Trophoblast cell (in vitro differentiated cells and primary cell): Measurements from ENCODE around the gene CSF1.

Experiments
- DNase-seq, 2 donors: peaks; one replicate each; pipeline ENCODE4 v3.0.0-alpha.2; 2016
- H2AFZ ChIP-seq: 2 replicates; pipeline ENCODE4 v1.6.1; 2013; ENCODE audit warnings: low read length, moderate library complexity, mild to moderate bottlenecking; ENCODE audit not compliant: insufficient read depth, poor library complexity
- H2AK5ac ChIP-seq: 2 replicates; pipeline ENCODE4 v1.6.1; 2013; ENCODE audit warnings: mild to moderate bottlenecking, low read length
- H2BK120ac ChIP-seq: 2 replicates; pipeline ENCODE4 v1.6.1; 2013; ENCODE audit warnings: low read length, mild to moderate bottlenecking, moderate library complexity; ENCODE audit not compliant: insufficient read depth, poor library complexity
- H2BK12ac ChIP-seq: 2 replicates; pipeline ENCODE4 v1.6.1; 2013; ENCODE audit warnings: mild to moderate bottlenecking, low read length, moderate library complexity
- H2BK5ac ChIP-seq: 2 replicates; pipeline ENCODE4 v1.6.1; 2013; ENCODE audit warnings: low read length, low read depth, moderate library complexity, mild to moderate bottlenecking; ENCODE audit not compliant: poor library complexity
- H3K14ac ChIP-seq: 2 replicates; pipeline ENCODE4 v1.6.1; 2013; ENCODE audit warnings: mild to moderate bottlenecking, low read length
- H3K18ac ChIP-seq: 2 replicates; pipeline ENCODE4 v1.6.1; 2013; ENCODE audit warnings: mild to moderate bottlenecking, low read length
- H3K23ac ChIP-seq: 2 replicates; pipeline ENCODE4 v1.6.1; 2013; ENCODE audit warnings: low read length
- H3K27ac ChIP-seq: 2 replicates; pipeline ENCODE4 v1.5.1; 2013; ENCODE audit warnings: low read depth, mild to moderate bottlenecking, inconsistent platforms, low read length, moderate library complexity
- H3K27me3 ChIP-seq: 2 replicates; pipeline ENCODE4 v1.6.1; 2013; ENCODE audit warnings: inconsistent platforms, mild to moderate bottlenecking, low read length, moderate library complexity; ENCODE audit not compliant: insufficient read depth
- H3K36me3 ChIP-seq, 2 experiments: 1 replicate in 1 of 2; 2 replicates in 1 of 2; pipeline ENCODE4 v1.6.1; 2013; ENCODE audit warnings: low read length in 2 of 2, mild to moderate bottlenecking in 2 of 2, moderate library complexity in 1 of 2; ENCODE audit not compliant: insufficient read depth in 2 of 2, control insufficient read depth in 1 of 2
- H3K4ac ChIP-seq: 2 replicates; pipeline ENCODE4 v1.6.1; 2013; ENCODE audit warnings: low read depth, mild to moderate bottlenecking, low read length, moderate library complexity
- H3K4me1 ChIP-seq, 2 experiments: 1 replicate in 1 of 2; 2 replicates in 1 of 2; pipeline ENCODE4 v1.6.1; 2013; ENCODE audit warnings: low read length in 2 of 2, mild to moderate bottlenecking in 2 of 2, moderate library complexity in 1 of 2; ENCODE audit not compliant: insufficient read depth in 2 of 2, control insufficient read depth in 1 of 2
- H3K4me2 ChIP-seq: 2 replicates; pipeline ENCODE4 v1.6.1; 2013; ENCODE audit warnings: inconsistent platforms, mild to moderate bottlenecking, low read length, moderate library complexity
- H3K4me3 ChIP-seq: 2 replicates; pipeline ENCODE4 v1.5.1; 2013; ENCODE audit warnings: mild to moderate bottlenecking, low read depth, low read length, inconsistent platforms
- H3K79me1 ChIP-seq: one replicate; pipeline ENCODE4 v1.6.1; 2013; ENCODE audit warnings: low read length
- H3K79me2 ChIP-seq: 2 replicates; pipeline ENCODE4 v1.6.1; 2013; ENCODE audit warnings: low read length, mild to moderate bottlenecking; ENCODE audit not compliant: control insufficient read depth, insufficient read depth, poor library complexity
- H3K9ac ChIP-seq: 2 replicates; pipeline ENCODE4 v1.6.1; 2013; ENCODE audit warnings: mild to moderate bottlenecking, low read length
- H3K9me3 ChIP-seq: 2 replicates; pipeline ENCODE4 v1.6.1; 2013; ENCODE audit warnings: low read depth, mild to moderate bottlenecking, control low read depth, inconsistent platforms, low read length; ENCODE audit not compliant: insufficient read depth
- H4K12ac ChIP-seq: 2 replicates; pipeline ENCODE4 v1.6.1; 2013; ENCODE audit warnings: low read depth, mild to moderate bottlenecking, low read length, moderate library complexity
- H4K8ac ChIP-seq: 2 replicates; pipeline ENCODE4 v1.6.1; 2013; ENCODE audit warnings: low read depth, mild to moderate bottlenecking, low read length, moderate library complexity
- H4K91ac ChIP-seq: one replicate; pipeline ENCODE4 v1.6.1; 2013; ENCODE audit warnings: low read depth, mild to moderate bottlenecking, low read length, moderate library complexity
- WGBS: extraction: QIAGEN DNeasy Blood & Tissue Kit; methylation state at CpG from one replicate; pipeline ENCODE4 v1.1.7; 2013; ENCODE audit warnings: missing lambda C conversion rate; ENCODE audit not compliant: insufficient read length, insufficient coverage; ENCODE audit errors: extremely low coverage; 5-methylcytosine and 5-hydroxymethylcytosine counted together

Gene CSF1

GRCh38 chr1:109976762-109977161 lies 66.1 kb downstream of the CSF1 start:
- no CpG with 5 or more reads among the region's 4 CpGs for WGBS

GRCh38 chr1:109977225-109977624 lies 66.6 kb downstream of the CSF1 start:
- H4K91ac ChIP-seq, result peak overlapping the region; percentile 24
- H2BK120ac ChIP-seq, result peak overlapping the region; percentile 41
- peak overlapping the region; percentile 2 for H2AK5ac ChIP-seq
- H3K23ac ChIP-seq, result no peak overlapping the region
- no peak overlapping the region for H2AFZ ChIP-seq
- no peak overlapping the region for H3K27ac ChIP-seq
- no peaks in the 10 kb centered on the region for H3K79me2 ChIP-seq
- no CpG with 5 or more reads among the region's 8 CpGs for WGBS
- no peak overlapping the region for H2BK5ac ChIP-seq
- H2BK12ac ChIP-seq, result peak overlapping the region; percentile 5
- DNase-seq, result no peak
- H3K4me3 ChIP-seq, result no peak overlapping the region
- no peak overlapping the region for H4K8ac ChIP-seq
- H3K4ac ChIP-seq, result no peak overlapping the region
- no peaks in the 10 kb centered on the region for H3K9me3 ChIP-seq
- no peak overlapping the region for H3K9ac ChIP-seq
- no peaks in the 10 kb centered on the region for H3K27me3 ChIP-seq
- H3K18ac ChIP-seq, result no peak overlapping the region
- no peak overlapping the region for H4K12ac ChIP-seq
- peaks cover 20 to 33% of the 10 kb centered on the region in 2 experiments for H3K4me1 ChIP-seq
- no peak overlapping the region for H3K4me2 ChIP-seq
- no peaks in the 10 kb centered on the region for H3K36me3 ChIP-seq
- H3K79me1 ChIP-seq, result peaks cover 22% of the 10 kb centered on the region
- H3K14ac ChIP-seq, result peak overlapping the region; percentile 41

More at GRCh38 chr1:109976762-109977161, 66.1 kb downstream of the CSF1 start:
- Histone ChIP-seq H3K14ac (no peak overlapping the region), H3K23ac (no peak overlapping the region), H3K4me2 (no peak overlapping the region), H3K27ac (no peak overlapping the region), H4K8ac (no peak overlapping the region), H2AK5ac (no peak overlapping the region), H3K9me3 (no peaks in the 10 kb centered on the region), H2BK12ac (peak overlapping the region; percentile 25), H4K12ac (no peak overlapping the region), H3K18ac (no peak overlapping the region), H3K4me3 (no peak overlapping the region), H3K4me1 (peaks cover 20 to 33% of the 10 kb centered on the region in 2 experiments), H2AFZ (no peak overlapping the region), H2BK5ac (no peak overlapping the region), H3K79me2 (no peaks in the 10 kb centered on the region), H3K79me1 (peaks cover 22% of the 10 kb centered on the region), H3K4ac (no peak overlapping the region), H3K36me3 (no peaks in the 10 kb centered on the region), H3K27me3 (no peaks in the 10 kb centered on the region), H4K91ac (no peak overlapping the region), H2BK120ac (no peak overlapping the region), H3K9ac (no peak overlapping the region)
- DNase-seq, result no peak

GRCh38 chr1:109977657-109978378 lies 67.2 kb downstream of the CSF1 start:
- no CpG with 5 or more reads among the region's 12 CpGs for whole genome bisulfite sequencing
- H3K9ac ChIP-seq, result no peak overlapping the region

GRCh38 chr1:109978761-109979488 lies 68.3 kb downstream of the CSF1 start:
- Histone ChIP-seq H3K4ac (no peak overlapping the region), H3K18ac (no peak overlapping the region), H3K14ac (no peak overlapping the region), H2AK5ac (no peak overlapping the region), H3K27ac (peak overlapping the region; percentile 39), H3K27me3 (no peaks in the 10 kb centered on the region), H3K4me1 (peaks cover 21 to 35% of the 10 kb centered on the region in 2 experiments), H2AFZ (no peak overlapping the region), H3K36me3 (no peaks in the 10 kb centered on the region), H3K4me3 (no peak overlapping the region), H2BK120ac (peak overlapping the region; percentile 16), H3K79me1 (peaks cover 23% of the 10 kb centered on the region), H3K23ac (no peak overlapping the region), H4K91ac (peak overlapping the region; percentile 59), H3K9me3 (no peaks in the 10 kb centered on the region), H4K8ac (no peak overlapping the region), H2BK5ac (peak overlapping the region; percentile 45), H3K4me2 (no peak overlapping the region), H2BK12ac (peak overlapping the region; percentile 59), H3K79me2 (no peaks in the 10 kb centered on the region), H4K12ac (no peak overlapping the region), H3K9ac (no peak overlapping the region)
- no peak for DNase-seq
- WGBS, result no CpG with 5 or more reads among the region's 9 CpGs

More at GRCh38 chr1:109977657-109978378, 67.2 kb downstream of the CSF1 start:
- peak overlapping the region; percentile 54 for H3K18ac ChIP-seq
- no peaks in the 10 kb centered on the region for H3K79me2 ChIP-seq
- DNase-seq, result no peak
- H2BK5ac ChIP-seq, result no peak overlapping the region
- H3K23ac ChIP-seq, result no peak overlapping the region
- H3K9me3 ChIP-seq, result no peaks in the 10 kb centered on the region
- H3K79me1 ChIP-seq, result peaks cover 22% of the 10 kb centered on the region
- H3K27me3 ChIP-seq, result no peaks in the 10 kb centered on the region
- H2AFZ ChIP-seq, result no peak overlapping the region
- no peak overlapping the region for H3K4ac ChIP-seq
- no peak overlapping the region for H3K4me2 ChIP-seq
- no peaks in the 10 kb centered on the region for H3K36me3 ChIP-seq
- H3K4me3 ChIP-seq, result no peak overlapping the region
- H3K14ac ChIP-seq, result peak overlapping the region; percentile 41
- H4K91ac ChIP-seq, result peak overlapping the region; percentile 48
- H2BK12ac ChIP-seq, result peak overlapping the region; percentile 5
- H3K4me1 ChIP-seq, result peaks cover 20 to 33% of the 10 kb centered on the region in 2 experiments
- H2AK5ac ChIP-seq, result peak overlapping the region; percentile 2
- H3K27ac ChIP-seq, result no peak overlapping the region
- H2BK120ac ChIP-seq, result peak overlapping the region; percentile 41
- no peak overlapping the region for H4K8ac ChIP-seq
- H4K12ac ChIP-seq, result no peak overlapping the region
